HCT116 (cell line): ENCODE measurements around the gene CCNC.

ENCODE experiments used
- CTCF ChIP-seq, 3 experiments: fragments of 200-600 bp in 1 of 3; sonication (generic) in 1 of 3; IDR thresholded peaks in 2 of 3; conservative IDR thresholded peaks in 1 of 3; 2 replicates each; pipeline ENCODE4 v1.5.1; 2012 to 2017; ENCODE audit warnings: low read depth in 2 of 3, low read length in 2 of 3, antibody characterized with exemption in 1 of 3, borderline replicate concordance in 1 of 3, control low read depth in 1 of 3, mild to moderate bottlenecking in 1 of 3, mixed read lengths in 1 of 3, mixed run types in 1 of 3, moderate library complexity in 1 of 3; ENCODE audit not compliant: insufficient read depth in 1 of 3
- EGR1 ChIP-seq: IDR thresholded peaks from 2 replicates; pipeline ENCODE4 v1.6.1; 2012; ENCODE audit warnings: low read depth
- EZH2 ChIP-seq: fragments of 200-600 bp; sonication (generic); IDR thresholded peaks from 2 replicates; pipeline ENCODE4 v1.6.1; 2017; ENCODE audit warnings: antibody characterized with exemption, mixed run types
- EZH2phosphoT487 ChIP-seq: fragments of 200-600 bp; IDR thresholded peaks from 2 replicates; pipeline ENCODE4 v1.6.1; 2018; ENCODE audit warnings: antibody characterized with exemption, borderline replicate concordance
- JUND ChIP-seq: IDR thresholded peaks from 2 replicates; pipeline ENCODE4 v1.6.1; 2012
- POLR2AphosphoS5 ChIP-seq: IDR thresholded peaks from 2 replicates; pipeline ENCODE4 v1.6.1; 2011; ENCODE audit warnings: mild to moderate bottlenecking, low read depth, low read length, moderate library complexity
- SIN3A ChIP-seq: IDR thresholded peaks from 2 replicates; pipeline ENCODE4 v1.6.1; 2012; ENCODE audit warnings: low read depth
- TF ChIP-seq, protein P1 (sequence below): IDR thresholded peaks from 2 replicates; pipeline ENCODE4 v1.6.1; 2012

DNA sequence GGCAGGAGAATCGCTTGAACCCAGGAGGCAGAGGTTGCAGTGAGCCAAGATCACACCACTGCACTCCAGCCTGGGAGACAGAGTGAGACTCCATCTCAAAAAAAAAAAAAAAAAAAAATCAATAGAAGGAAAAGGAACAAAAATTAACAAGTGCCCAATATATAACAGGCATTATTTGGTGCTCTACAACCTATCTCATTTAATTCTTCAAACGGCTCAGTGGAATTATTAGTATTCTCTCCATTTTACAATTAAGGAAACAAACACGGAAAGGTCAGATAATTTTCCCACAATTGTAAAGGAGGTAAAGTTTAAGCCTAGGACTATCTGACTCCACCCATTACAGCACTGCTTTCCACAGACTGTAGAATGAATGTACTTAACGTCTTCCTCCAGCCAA, 19.8 kb downstream of the CCNC start:
- TF ChIP-seq EZH2phosphoT487, result no peak
- TF ChIP-seq EZH2, result no peak
- no peak for TF ChIP-seq CTCF (IDR thresholded peaks at IDR 0.05 in 2 of 3, conservative IDR thresholded peaks at IDR 0.05 in 1 of 3; ENCODE audit: borderline replicate concordance in 1 of 3, insufficient read depth in 1 of 3, low read depth in 2 of 3, low read length in 2 of 3)
- TF ChIP-seq EGR1, result no peak
- TF ChIP-seq JUND, result no peak
- no peak for TF ChIP-seq POLR2AphosphoS5
- TF ChIP-seq SIN3A, result no peak
- TF ChIP-seq, protein P1, sequence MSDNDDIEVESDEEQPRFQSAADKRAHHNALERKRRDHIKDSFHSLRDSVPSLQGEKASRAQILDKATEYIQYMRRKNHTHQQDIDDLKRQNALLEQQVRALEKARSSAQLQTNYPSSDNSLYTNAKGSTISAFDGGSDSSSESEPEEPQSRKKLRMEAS, result no peak
